H1 (cell line): ENCODE results near the gene S100P.

ENCODE experiments used
- CHD1 ChIP-seq: IDR thresholded peaks from 2 replicates; pipeline ENCODE4 v1.6.1; 2012; ENCODE audit warnings: low read depth, low read length, improper control_type of control experiment
- CTCF ChIP-seq, 3 experiments: IDR thresholded peaks; 1 replicate in 2 of 3; 2 replicates in 1 of 3; pipeline versions ENCODE4 v1.5.1 to v1.6.1; 2011; ENCODE audit warnings: low read length in 3 of 3, mild to moderate bottlenecking in 3 of 3, inconsistent platforms in 2 of 3, low read depth in 1 of 3, moderate library complexity in 1 of 3; ENCODE audit not compliant: insufficient read depth in 1 of 3; ENCODE audit errors: control extremely low read depth in 1 of 3
- EZH2 ChIP-seq: fragments of 200-600 bp; sonication (generic); IDR thresholded peaks from 2 replicates; pipeline ENCODE4 v1.7.1; 2012; ENCODE audit warnings: low read depth, mild to moderate bottlenecking, moderate library complexity, low read length, inconsistent platforms; ENCODE audit not compliant: severe bottlenecking
- GTF2F1 ChIP-seq: IDR thresholded peaks from 2 replicates; pipeline ENCODE4 v1.6.1; 2012; ENCODE audit warnings: low read depth, low read length, improper control_type of control experiment, borderline replicate concordance
- JUN ChIP-seq: IDR thresholded peaks from 2 replicates; pipeline ENCODE4 v1.6.1; 2011; ENCODE audit warnings: low read depth, mild to moderate bottlenecking, improper control_type of control experiment, low read length
- POLR2A ChIP-seq, 2 experiments: IDR thresholded peaks; 1 replicate in 1 of 2; 2 replicates in 1 of 2; pipeline ENCODE4 v1.6.1; 2011; ENCODE audit warnings: low read depth in 2 of 2, low read length in 2 of 2, mild to moderate bottlenecking in 2 of 2; ENCODE audit errors: control extremely low read depth in 1 of 2
- POLR2AphosphoS5 ChIP-seq: IDR thresholded peaks from 2 replicates; pipeline ENCODE4 v1.6.1; 2011; ENCODE audit warnings: low read depth, low read length
- SAP30 ChIP-seq: fragments of 300-600 bp; sonication (generic); IDR thresholded peaks from 2 replicates; pipeline ENCODE4 v1.7.1; 2012; ENCODE audit warnings: low read length, moderate library complexity, mild to moderate bottlenecking, inconsistent platforms; ENCODE audit not compliant: insufficient read depth, insufficient replicate concordance
- SP2 ChIP-seq: IDR thresholded peaks from 2 replicates; pipeline ENCODE4 v1.6.1; 2012; ENCODE audit warnings: mild to moderate bottlenecking, low read length, inconsistent platforms
- TBP ChIP-seq: IDR thresholded peaks from 2 replicates; pipeline ENCODE4 v1.6.1; 2011; ENCODE audit warnings: low read depth, low read length, improper control_type of control experiment

GRCh38 chr4:6672131-6672530 is 21.5 kb upstream of the S100P start:
- TF ChIP-seq JUN (no peak), TBP (no peak), CTCF (IDR thresholded peaks at IDR 0.05; ENCODE audit: control extremely low read depth in 1 of 3, insufficient read depth in 1 of 3, low read depth in 1 of 3, low read length in 3 of 3) (no peak), POLR2A (IDR thresholded peaks at IDR 0.05; ENCODE audit: control extremely low read depth in 1 of 2, low read depth in 2 of 2, low read length in 2 of 2) (no peak), CHD1 (no peak), EZH2 (no peak), GTF2F1 (no peak), SP2 (no peak), POLR2AphosphoS5 (no peak), SAP30 (no peak)
